OCI-LY3 (cell line): ENCODE measurements around the gene PIM2.

Experiments used
- CTCF ChIP-seq: fragments of 200-600, 300-600 bp; sonication (generic); IDR thresholded peaks from 2 replicates; pipeline ENCODE4 v1.5.1; 2014; ENCODE audit warnings: antibody characterized with exemption, low read length, low read depth
- EZH2phosphoT487 ChIP-seq: fragments of 200-600 bp; shearing (Covaris generic); IDR thresholded peaks from 2 replicates; pipeline ENCODE4 v1.6.1; 2018; ENCODE audit warnings: antibody characterized with exemption, mixed run types, low read depth

GRCh38 chrX:48966796-48967579 is 48.2 kb upstream of the PIM2 start:
- TF ChIP-seq CTCF (no peak), EZH2phosphoT487 (no peak)
